GM19395 (cell line): ENCODE data around the gene GAN.
"Not testable (repeated sequence)": the region's sequence is repeated elsewhere in the genome, so short reads cannot be mapped to it uniquely, and the experiment has no call there.

Source experiments
- ATAC-seq: cut with Tn5 transposase; IDR thresholded peaks from one replicate; pipeline ENCODE4 v1.9.1; 2021; ENCODE audit warnings: mild to moderate bottlenecking, moderate library complexity; ENCODE audit not compliant: unreplicated experiment

GAN gene

GRCh38 chr16:81307770-81308169 is 7.0 kb upstream of the GAN start:
- no peak for ATAC-seq

DNA sequence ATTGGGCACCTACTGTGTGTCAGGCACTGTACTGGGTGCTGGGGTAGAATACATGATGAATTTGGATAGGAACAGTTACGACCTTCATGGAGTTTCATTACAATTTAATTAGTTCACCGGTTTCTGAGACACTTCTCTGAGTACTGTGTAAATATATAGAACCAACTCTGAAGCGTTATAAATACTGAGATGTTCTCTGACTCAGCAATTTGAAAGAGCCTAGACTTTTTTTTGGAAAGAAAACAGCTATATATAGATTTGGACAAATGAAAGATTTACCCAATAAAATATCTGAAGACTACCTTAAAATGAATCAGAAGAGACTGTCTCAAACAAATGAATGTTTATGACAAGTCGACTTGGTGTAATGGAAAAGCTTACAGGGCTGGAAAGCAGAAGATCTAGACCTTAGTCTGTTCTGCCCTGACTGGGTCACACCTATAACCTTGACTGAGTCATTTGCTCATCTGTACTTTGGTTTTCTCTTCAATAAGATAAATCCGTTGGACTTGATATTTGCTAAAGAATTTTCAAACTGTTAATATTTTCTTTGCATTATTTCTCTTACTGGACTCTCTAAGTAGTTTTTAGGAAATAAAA is 4.6 kb upstream of the GAN start:
- no peak for ATAC-seq

DNA sequence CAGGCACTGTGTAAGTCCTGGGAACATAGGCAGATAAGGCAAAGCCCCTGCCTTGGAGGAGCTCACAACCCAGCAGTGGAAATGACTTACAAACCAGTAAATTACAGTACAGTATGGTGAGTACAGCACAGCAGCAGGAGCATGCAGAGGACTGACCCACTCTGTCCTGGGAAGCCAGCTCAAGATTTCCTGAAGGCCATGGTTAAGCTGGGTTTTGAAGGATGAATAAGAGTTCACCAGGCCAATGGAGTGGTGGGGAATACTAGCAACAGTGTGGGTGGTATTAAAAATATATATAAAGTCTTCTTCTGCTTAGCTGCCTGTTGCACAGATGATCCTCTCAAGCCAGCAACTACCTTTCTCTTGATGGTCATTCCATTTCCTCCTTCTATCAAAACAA is 3.0 kb upstream of the GAN start:
- no peak for ATAC-seq

DNA sequence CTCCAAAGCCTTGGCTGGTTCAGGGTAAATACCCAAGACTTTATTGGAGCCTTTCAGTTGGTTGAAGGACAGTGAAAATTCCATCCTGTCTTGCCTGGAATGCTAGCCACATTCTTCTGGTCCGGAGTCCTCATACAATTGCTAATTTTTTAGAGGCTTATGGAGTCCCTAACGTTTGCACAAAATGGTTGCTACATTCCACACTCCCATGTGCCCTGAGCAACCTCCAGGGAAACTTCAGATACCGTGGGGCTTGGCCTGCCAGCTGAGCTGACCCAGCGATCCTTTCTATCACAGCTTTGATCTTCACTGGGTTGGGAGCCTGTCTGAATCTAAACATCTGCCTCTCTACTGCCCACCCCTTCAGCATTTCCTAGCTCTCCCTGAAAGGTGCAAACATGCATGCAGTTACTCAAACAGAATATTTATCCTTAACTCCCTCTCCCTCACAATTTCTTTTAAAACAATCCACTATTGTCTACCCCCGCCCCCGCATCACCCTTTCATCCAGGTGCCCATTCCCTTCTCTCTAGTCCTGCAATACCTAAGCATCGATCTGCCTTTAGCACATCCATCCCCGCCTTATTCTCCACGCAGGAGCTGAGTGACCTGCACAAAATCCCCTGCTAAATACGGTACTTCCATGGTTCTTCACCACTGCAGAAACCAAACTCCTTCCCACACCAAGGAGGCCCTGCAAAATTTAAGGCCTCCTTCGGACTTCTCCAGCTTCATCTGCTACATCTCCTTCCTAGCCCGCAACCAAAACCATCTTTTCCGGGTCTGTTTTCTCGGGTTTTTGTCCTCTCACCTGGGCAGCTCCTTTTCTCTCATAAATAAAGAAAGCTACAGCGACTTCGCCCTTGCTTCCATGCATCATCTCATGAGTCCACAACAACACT is 810 bp upstream of the GAN start:
- ATAC-seq = no peak

GRCh38 chr16:81315271-81316175 is 761 bp downstream of the GAN start:
- peak; percentile 34 for ATAC-seq

DNA sequence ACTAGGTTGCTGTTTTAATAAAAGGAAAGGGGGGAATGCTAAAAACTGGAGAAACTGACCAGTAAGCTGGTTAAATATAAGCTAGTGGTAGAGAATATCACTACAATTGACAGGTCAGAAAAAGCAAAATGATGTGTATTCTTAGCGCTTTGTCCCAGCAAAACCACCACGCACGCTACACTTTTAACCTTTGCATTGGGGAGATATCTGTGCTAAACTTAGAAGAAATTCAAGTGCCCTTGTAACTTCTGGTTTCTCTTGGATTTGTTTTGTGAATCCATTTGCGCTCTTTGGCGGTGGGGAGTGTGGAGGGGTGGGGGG is 1.4 kb downstream of the GAN start:
- ATAC-seq = no peak

GRCh38 chr16:81318711-81319110 is 3.9 kb downstream of the GAN start:
- no peak for ATAC-seq

DNA sequence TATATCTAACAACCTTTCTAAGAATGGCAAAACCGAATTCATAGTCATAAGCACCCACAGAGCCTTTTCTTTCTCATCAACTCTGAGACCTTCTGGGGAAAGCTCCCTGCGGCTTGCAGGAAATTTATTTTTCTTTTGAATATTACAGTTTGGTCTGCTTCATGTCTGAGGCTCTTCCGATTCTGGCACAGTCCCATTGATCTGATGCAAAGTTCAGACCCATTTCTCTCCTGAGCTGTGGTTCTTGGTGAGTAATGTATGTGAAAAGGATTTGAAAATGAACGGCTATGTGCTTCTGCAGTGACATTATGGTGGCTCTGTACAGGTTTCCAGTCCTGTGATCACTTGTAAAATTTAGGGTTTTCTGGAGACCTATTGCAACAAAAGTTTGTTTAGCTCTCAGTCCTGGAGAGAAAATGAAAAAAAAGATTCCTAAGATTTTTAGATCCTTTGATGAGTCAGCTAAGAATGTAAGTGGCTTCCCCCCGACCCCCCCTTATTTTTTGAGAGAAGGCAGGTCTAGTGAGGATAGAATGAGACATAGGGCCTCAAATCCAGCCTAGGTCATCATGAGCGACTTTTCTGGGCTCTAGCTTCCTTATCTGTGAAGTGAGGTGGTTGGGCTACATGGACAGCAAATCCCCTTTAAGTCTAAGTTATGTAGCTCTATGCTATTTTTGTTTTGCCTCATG is 4.6 kb downstream of the GAN start:
- ATAC-seq = no peak

- no peak for ATAC-seq
These were observed 6.3 kb downstream of the GAN start for GRCh38 chr16:81321039-81321438.

DNA sequence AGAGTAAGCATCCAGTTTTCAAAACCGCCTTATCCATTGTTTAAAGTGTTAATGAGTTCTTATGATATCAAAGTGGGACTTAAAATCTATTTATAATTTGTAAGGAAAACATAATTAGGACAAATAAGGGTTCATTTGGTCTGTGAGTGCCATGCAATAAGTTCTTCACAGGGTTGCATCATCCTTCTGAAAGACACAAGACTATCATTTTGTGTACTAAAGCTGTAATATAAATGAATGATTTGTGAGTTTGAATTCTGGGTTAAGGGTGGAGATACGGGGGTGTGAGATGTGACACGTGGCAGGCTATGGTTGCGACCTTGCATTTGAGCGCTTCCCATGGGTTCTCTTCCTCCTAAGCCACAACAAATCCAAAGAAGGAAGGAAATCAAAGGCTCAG is 6.8 kb downstream of the GAN start:
- no peak for ATAC-seq

DNA sequence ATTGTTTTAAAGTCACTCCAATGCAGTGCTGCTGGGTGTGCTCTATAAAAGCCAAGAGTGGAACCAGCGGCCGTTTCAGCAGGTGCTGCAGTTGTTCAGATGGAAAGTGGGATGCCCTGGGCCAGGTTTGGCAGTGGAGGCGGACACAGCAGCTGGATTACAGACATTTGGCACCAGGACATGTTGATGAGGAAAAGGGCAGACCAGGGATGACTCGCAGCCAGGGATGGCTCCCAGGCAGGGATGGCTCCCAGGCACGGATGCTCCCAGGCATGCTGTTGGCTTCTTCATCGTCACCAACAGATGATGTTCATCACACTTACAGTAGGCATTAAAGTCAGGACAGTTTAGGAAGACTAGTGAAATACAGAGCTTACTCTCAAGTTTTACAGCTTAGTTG is 10.0 kb downstream of the GAN start:
- no peak for ATAC-seq

DNA sequence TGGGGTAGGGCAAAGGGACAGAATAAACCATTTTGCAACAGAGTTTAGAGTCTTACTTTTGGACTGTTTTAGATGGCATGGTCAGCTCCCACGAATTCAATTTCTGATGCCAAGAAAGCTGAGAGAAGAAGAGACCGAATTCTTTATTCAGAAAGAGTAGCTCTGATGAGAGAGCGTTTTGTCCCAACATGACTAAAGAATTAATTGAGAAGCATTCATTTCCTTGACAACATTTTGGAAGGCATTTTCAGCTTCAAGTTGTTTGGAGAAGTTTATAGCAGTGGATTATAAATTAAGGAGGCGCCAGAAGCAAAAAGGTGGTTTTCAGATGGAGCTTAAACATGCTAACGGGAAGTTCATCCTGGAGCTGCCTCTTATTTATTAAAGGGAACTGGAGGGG is 12.2 kb downstream of the GAN start:
- ATAC-seq = no peak

- no peak for ATAC-seq
These were observed 12.9 kb downstream of the GAN start for GRCh38 chr16:81327447-81328196.

DNA sequence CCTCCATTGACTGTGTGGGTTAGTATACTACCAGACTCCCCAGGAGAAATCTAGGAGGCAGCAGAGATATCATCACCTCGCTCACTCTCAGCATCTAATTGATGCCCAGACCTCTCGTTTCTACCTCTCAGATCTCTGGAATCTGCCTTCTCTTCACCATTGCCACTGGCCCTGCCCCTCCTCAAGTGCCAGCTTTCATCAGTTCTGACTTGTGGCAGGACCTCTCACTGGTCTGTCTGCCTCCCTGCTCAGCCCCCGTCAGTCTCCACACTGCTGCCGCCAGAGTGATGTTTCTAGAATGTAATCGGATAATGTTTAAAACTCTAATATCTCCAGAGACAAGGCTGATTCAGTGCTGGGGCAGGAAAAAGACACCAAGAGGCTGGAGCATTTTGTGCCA is 15.2 kb downstream of the GAN start:
- no peak for ATAC-seq

DNA sequence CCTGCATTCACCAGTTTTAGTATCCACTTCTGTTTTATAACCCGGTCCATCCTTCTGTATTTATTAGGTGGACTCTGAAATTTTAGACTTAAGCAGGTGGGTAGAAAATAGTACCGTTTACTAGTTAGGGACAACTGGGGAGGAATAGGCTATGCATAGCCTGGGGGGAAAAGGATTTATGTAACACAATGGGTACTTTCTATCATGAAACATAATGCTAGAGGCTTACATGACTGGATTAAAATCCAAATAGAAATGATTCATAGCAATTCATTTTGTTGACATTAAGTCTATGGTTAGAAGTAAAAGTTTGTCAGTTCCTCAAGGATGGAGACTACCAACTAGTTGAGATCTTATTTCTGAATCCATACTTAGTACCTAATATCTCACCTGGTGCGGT is 18.6 kb downstream of the GAN start:
- no peak for ATAC-seq

DNA sequence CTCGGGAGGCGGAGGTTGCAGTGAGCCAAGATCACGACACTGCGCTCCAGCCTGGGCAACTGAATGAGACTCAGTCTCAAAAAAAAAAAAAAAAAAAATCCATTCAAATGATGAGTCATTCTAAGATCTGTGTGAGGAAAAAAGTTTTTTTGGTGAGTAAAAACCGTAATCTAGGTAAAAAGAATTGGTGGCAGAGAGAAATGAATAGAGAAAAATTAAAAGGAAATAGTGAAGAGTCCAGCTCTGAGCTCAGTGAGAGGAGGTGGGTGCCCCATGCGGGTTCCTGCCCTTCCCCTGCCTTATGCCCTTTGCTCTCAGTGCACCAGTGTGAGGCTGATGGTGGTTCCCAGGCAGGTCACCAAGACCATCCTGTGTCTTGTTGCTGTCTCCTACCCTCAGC is 20.9 kb downstream of the GAN start:
- ATAC-seq = no peak

GRCh38 chr16:81337097-81337496 is 22.3 kb downstream of the GAN start:
- ATAC-seq = no peak

DNA sequence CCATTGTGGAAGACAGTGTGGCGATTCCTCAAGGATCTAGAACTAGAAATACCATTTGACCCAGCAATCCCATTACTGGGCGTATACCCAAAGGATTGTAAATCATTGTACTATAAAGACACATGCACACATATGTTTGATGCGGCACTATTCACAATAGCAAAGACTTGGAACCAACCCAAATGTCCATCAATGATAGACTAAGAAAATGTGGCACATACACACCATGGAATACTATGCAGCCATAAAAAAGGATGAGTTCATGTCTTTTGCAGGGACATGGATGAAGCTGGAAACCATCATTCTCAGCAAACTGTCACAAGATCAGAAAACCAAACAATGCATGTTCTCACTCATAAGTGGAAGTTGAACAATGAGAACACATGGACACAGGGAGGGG is 30.4 kb downstream of the GAN start:
- ATAC-seq = not testable (repeated sequence)

GRCh38 chr16:81347425-81347824 is 32.7 kb downstream of the GAN start:
- ATAC-seq = no peak

DNA sequence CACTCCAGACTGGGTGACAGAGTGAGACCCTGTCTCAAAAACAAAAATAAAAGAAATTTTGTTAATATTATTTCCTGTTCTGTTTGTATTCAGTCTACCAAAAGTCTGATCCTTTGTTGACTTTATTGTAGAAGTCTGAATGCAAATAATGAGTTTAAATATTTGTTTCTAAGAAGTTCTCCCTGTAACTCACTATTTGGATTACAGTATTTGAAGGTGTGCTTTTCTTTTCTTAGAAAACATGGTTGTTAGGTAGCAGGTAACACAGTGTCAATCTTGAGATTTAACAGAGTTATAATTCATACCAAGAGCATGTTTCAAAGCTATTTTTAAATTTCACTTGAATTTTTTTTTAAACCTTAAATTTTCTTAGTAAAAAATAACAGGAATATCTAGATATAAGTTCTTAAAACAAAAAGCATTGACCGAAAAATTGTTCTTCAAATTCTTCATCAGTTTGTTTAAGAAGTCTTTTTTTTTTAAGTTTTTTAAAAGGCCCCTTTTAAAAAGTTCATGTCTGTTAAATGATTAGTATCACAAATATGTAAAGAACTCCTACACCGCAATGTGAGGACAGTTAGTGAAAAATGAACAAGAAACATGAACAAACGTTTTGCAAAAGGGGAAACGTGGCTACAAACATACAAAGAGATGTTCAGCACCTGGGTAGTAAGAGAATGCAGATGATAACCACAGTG is 35.0 kb downstream of the GAN start:
- ATAC-seq = no peak
